Measurements from ENCODE around the gene BLTP1.

The BLTP1 gene

GRCh38 chr4:122167369-122167768 is 15.2 kb downstream of the BLTP1 start:
- no peak for TF ChIP-seq CTCF (IDR thresholded peaks at IDR 0.05; ENCODE audit: low read depth, low read length)
- no peak for DNase-seq (ENCODE audit: low read depth in 2 of 2)
- no peak overlapping the region for H3K4me3 ChIP-seq (replicated peaks in 1 of 2; ENCODE audit: low read depth in 2 of 2, low read length in 2 of 2)

GRCh38 chr4:122170775-122171174 is 18.6 kb downstream of the BLTP1 start:
- no peak for DNase-seq (ENCODE audit: low read depth in 2 of 2)
- no peak overlapping the region for H3K4me3 ChIP-seq (replicated peaks in 1 of 2; ENCODE audit: low read depth in 2 of 2, low read length in 2 of 2)
- TF ChIP-seq CTCF (IDR thresholded peaks at IDR 0.05; ENCODE audit: low read depth, low read length), result no peak

- no peak for TF ChIP-seq CTCF (IDR thresholded peaks at IDR 0.05; ENCODE audit: low read depth, low read length)
- no peak overlapping the region for H3K4me3 ChIP-seq (replicated peaks in 1 of 2; ENCODE audit: low read depth in 2 of 2, low read length in 2 of 2)
- DNase-seq (ENCODE audit: low read depth in 2 of 2), result no peak
Observed at GRCh38 chr4:122171323-122171722, 19.2 kb downstream of the BLTP1 start.

DNA sequence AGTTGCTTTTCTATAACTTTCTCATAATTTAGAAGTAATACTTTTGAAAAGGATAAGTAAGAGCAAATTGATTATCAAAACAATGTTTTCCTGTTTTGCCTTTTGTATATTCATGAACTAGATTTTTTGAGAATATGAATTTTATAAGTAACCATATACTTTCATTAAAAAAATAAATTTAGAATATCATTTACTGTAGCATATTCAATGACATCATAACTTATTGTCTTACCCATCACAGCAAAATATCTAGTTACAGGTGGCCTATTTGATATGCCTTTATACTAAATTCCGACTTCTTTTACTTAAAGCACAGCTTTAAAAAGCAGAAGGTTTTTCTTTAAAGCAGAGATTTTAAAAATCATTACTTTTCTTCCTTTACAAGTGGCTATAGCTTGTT is 20.1 kb downstream of the BLTP1 start:
- TF ChIP-seq CTCF (IDR thresholded peaks at IDR 0.05; ENCODE audit: low read depth, low read length), result no peak
- no peak for DNase-seq (ENCODE audit: low read depth in 2 of 2)
- H3K4me3 ChIP-seq (replicated peaks in 1 of 2; ENCODE audit: low read depth in 2 of 2, low read length in 2 of 2), result no peak overlapping the region

DNA sequence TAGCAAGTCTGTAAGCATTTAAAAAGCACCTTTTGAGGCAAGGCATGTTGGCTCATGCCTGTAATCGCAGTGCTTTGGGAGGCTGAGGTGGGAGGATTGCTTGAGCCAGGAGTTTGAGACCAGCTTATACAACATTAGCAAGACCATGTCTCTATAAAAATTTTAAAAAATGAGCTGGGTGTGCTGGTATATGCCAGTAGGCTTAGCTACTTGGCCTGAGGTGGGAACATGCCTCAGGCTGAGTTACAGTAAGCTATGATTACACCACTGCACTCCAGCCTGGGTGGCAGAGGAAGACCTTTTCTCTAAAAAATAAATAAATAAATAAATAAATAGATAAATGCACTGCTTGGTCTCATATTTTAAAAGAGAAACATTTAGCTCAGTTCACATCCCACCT is 26.8 kb downstream of the BLTP1 start:
- H3K4me3 ChIP-seq (replicated peaks in 1 of 2; ENCODE audit: low read depth in 2 of 2, low read length in 2 of 2), result no peak overlapping the region
- no peak for TF ChIP-seq CTCF (IDR thresholded peaks at IDR 0.05; ENCODE audit: low read depth, low read length)
- DNase-seq (ENCODE audit: low read depth in 2 of 2), result no peak

DNA sequence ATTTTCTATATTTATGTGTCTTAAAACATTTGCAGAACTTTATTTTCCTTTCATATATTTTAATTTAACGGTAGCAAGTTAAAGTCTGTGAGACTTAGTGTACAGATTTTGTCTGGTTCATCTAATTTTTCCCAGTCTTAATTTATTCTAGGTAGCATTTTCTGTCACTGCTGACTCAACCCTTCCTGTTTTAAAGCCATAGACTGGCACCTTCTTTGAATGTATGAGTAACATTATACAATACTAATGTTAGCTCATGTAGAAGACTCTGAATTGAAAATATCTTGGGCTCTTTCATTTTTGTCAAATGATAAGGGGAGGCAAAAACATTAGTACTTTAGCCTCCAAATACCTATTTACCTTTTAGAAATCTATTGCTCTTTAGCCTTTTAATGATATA is 43.6 kb downstream of the BLTP1 start:
- peak in 1 of 2 donors; percentile 2 for DNase-seq (ENCODE audit: low read depth in 2 of 2)
- no peak overlapping the region for H3K4me3 ChIP-seq (replicated peaks in 1 of 2; ENCODE audit: low read depth in 2 of 2, low read length in 2 of 2)
- no peak for TF ChIP-seq CTCF (IDR thresholded peaks at IDR 0.05; ENCODE audit: low read depth, low read length)

Measured in cardiac fibroblast (primary cell).